Measurements from ENCODE around the gene FGD5.

The FGD5 gene

GRCh38 chr3:14827776-14828175, 9.0 kb downstream of the FGD5 start:
- in situ Hi-C loops (cut with MboI; ENCODE audit: low pct_unique_long_range_greater_than_20kb, low sequenced_read_pairs, unreplicated experiment), result no loop called here
- TF ChIP-seq CTCF (IDR thresholded peaks at IDR 0.05; ENCODE audit: extremely low read depth, insufficient read depth, missing control alignments), result no peak
- no peak for DNase-seq (ENCODE audit: low spot score)

- TF ChIP-seq CTCF (IDR thresholded peaks at IDR 0.05; ENCODE audit: extremely low read depth, insufficient read depth, missing control alignments), result no peak
- no peak for DNase-seq (ENCODE audit: low spot score)
- in situ Hi-C loops (cut with MboI; ENCODE audit: low pct_unique_long_range_greater_than_20kb, low sequenced_read_pairs, unreplicated experiment), result no loop called here
Measured at GRCh38 chr3:14829811-14830210, 11.0 kb downstream of the FGD5 start.

- no peak for DNase-seq (ENCODE audit: low spot score)
- TF ChIP-seq CTCF (IDR thresholded peaks at IDR 0.05; ENCODE audit: extremely low read depth, insufficient read depth, missing control alignments), result no peak
- in situ Hi-C loops (cut with MboI; ENCODE audit: low pct_unique_long_range_greater_than_20kb, low sequenced_read_pairs, unreplicated experiment), result no loop called here
Measured at GRCh38 chr3:14831916-14832450, 13.2 kb downstream of the FGD5 start.

- in situ Hi-C loops (cut with MboI; ENCODE audit: low pct_unique_long_range_greater_than_20kb, low sequenced_read_pairs, unreplicated experiment), result no loop called here
- DNase-seq (ENCODE audit: low spot score), result no peak
- no peak for TF ChIP-seq CTCF (IDR thresholded peaks at IDR 0.05; ENCODE audit: extremely low read depth, insufficient read depth, missing control alignments)
Measured at GRCh38 chr3:14832975-14833722, 14.4 kb downstream of the FGD5 start.

GRCh38 chr3:14834121-14834520, 15.4 kb downstream of the FGD5 start:
- no peak for TF ChIP-seq CTCF (IDR thresholded peaks at IDR 0.05; ENCODE audit: extremely low read depth, insufficient read depth, missing control alignments)
- in situ Hi-C loops (cut with MboI; ENCODE audit: low pct_unique_long_range_greater_than_20kb, low sequenced_read_pairs, unreplicated experiment), result no loop called here
- no peak for DNase-seq (ENCODE audit: low spot score)

GRCh38 chr3:14834807-14835466, 16.2 kb downstream of the FGD5 start:
- DNase-seq (ENCODE audit: low spot score), result no peak
- in situ Hi-C loops (cut with MboI; ENCODE audit: low pct_unique_long_range_greater_than_20kb, low sequenced_read_pairs, unreplicated experiment), result no loop called here
- TF ChIP-seq CTCF (IDR thresholded peaks at IDR 0.05; ENCODE audit: extremely low read depth, insufficient read depth, missing control alignments), result no peak

Data from GM13977 (cell line).